GM12878 (cell line): Measurements from ENCODE around the gene USP25.

Experiments
- ATF2 ChIP-seq: IDR thresholded peaks from 2 replicates; pipeline ENCODE4 v1.6.1; 2012; ENCODE audit warnings: low read length, inconsistent platforms
- BMI1 ChIP-seq: fragments of 450-650 bp; IDR thresholded peaks from 2 replicates; pipeline ENCODE4 v1.6.1; 2016; ENCODE audit warnings: mild to moderate bottlenecking, moderate library complexity, borderline replicate concordance
- CTCF ChIP-seq, 3 experiments: IDR thresholded peaks in 2 of 3; conservative IDR thresholded peaks in 1 of 3; 2 replicates each; pipeline ENCODE4 v1.5.1; 2011; ENCODE audit warnings: low read depth in 3 of 3, low read length in 3 of 3, mild to moderate bottlenecking in 3 of 3, control low read depth in 2 of 3, moderate library complexity in 2 of 3, inconsistent platforms in 1 of 3, mixed read lengths in 1 of 3; ENCODE audit not compliant: control insufficient read depth in 2 of 3, insufficient read depth in 1 of 3; ENCODE audit errors: extremely low read depth in 1 of 3
- GATAD2B ChIP-seq: fragments of 450-650 bp; conservative IDR thresholded peaks from 2 replicates; pipeline ENCODE4 v1.6.1; 2017; ENCODE audit warnings: low read depth, mild to moderate bottlenecking, moderate library complexity
- JUND ChIP-seq: IDR thresholded peaks from 2 replicates; pipeline ENCODE4 v1.6.1; 2012; ENCODE audit warnings: low read depth, mild to moderate bottlenecking, low read length, improper control_type of control experiment, moderate library complexity
- NR2C2 ChIP-seq: IDR thresholded peaks from 2 replicates; pipeline ENCODE4 v1.6.1; 2011; ENCODE audit warnings: borderline replicate concordance, low read depth; ENCODE audit not compliant: control insufficient read depth, insufficient read length
- RBBP5 ChIP-seq: fragments of 200-600 bp; sonication (generic); conservative IDR thresholded peaks from 2 replicates; pipeline ENCODE4 v1.6.1; 2016
- TAF1 ChIP-seq: IDR thresholded peaks from 2 replicates; pipeline ENCODE4 v1.6.1; 2011; ENCODE audit warnings: mild to moderate bottlenecking, low read depth, low read length, borderline replicate concordance
- YY1 ChIP-seq: IDR thresholded peaks from 2 replicates; pipeline ENCODE4 v1.6.1; 2011; ENCODE audit warnings: low read depth, mild to moderate bottlenecking, low read length
- ZSCAN29 ChIP-seq: fragments of 450-650 bp; IDR thresholded peaks from 2 replicates; pipeline ENCODE4 v1.6.1; 2017; ENCODE audit warnings: mild to moderate bottlenecking, moderate library complexity

GRCh38 chr21:15732290-15732995, 2.7 kb downstream of the USP25 start:
- TF ChIP-seq BMI1 (no peak), TAF1 (no peak), CTCF (IDR thresholded peaks at IDR 0.05 in 2 of 3, conservative IDR thresholded peaks at IDR 0.05 in 1 of 3; ENCODE audit: control insufficient read depth in 2 of 3, extremely low read depth in 1 of 3, insufficient read depth in 1 of 3, low read depth in 3 of 3, low read length in 3 of 3) (no peak), NR2C2 (no peak), JUND (no peak), ZSCAN29 (no peak), RBBP5 (no peak), YY1 (no peak), GATAD2B (no peak), ATF2 (no peak)
